EH (cell line): ENCODE measurements around the gene GARNL3.

Experiments
- DNase-seq: peaks from one replicate; pipeline ENCODE4 v3.0.0-alpha.2; 2015; ENCODE audit warnings: low read depth

The GARNL3 gene, protein sequence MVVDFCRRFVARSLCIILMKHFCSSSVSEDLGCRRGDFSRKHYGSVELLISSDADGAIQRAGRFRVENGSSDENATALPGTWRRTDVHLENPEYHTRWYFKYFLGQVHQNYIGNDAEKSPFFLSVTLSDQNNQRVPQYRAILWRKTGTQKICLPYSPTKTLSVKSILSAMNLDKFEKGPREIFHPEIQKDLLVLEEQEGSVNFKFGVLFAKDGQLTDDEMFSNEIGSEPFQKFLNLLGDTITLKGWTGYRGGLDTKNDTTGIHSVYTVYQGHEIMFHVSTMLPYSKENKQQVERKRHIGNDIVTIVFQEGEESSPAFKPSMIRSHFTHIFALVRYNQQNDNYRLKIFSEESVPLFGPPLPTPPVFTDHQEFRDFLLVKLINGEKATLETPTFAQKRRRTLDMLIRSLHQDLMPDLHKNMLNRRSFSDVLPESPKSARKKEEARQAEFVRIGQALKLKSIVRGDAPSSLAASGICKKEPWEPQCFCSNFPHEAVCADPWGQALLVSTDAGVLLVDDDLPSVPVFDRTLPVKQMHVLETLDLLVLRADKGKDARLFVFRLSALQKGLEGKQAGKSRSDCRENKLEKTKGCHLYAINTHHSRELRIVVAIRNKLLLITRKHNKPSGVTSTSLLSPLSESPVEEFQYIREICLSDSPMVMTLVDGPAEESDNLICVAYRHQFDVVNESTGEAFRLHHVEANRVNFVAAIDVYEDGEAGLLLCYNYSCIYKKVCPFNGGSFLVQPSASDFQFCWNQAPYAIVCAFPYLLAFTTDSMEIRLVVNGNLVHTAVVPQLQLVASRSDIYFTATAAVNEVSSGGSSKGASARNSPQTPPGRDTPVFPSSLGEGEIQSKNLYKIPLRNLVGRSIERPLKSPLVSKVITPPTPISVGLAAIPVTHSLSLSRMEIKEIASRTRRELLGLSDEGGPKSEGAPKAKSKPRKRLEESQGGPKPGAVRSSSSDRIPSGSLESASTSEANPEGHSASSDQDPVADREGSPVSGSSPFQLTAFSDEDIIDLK

GRCh38 chr9:127264462-127265219, at the start of gene GARNL3:
Gene GARNL3, plus strand, starts transcription at chr9:127264774. Its CDS starts 104 bp downstream, at chr9:127264878.
- no peak for DNase-seq

- no peak for DNase-seq
These were observed 49.0 kb upstream of the GARNL3 start for GRCh38 chr9:127215268-127216209.

DNA sequence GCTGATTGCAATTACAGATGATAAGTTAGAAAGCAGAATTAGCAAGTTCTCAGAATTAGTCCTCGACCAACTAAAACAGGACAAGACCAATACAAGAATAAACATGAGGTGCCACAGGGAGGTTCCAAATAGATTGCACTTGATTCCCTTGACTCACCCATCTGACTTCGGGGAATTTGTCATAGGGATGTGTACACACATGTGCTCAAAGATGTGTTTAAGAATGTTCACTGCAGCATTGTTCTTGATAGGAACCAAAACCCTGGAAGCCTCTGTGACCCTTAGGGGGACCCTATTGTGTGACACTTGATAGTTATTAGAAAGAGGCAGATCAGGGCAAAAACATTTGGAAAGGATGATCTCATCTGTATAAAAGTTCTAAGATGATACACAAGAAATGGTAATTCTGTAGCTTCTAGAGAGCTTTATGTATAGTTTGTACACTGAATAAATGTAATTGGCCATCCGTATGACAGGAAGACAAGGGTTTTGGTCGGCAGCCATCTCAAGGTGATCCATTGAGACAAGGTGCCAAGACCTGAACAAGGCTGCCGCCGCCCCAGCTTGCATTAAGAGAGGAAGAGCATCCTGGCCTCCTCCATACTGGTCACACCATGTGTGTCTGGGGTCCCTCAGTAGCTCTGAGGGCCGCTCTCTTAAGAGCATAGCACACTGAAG, 48.2 kb upstream of the GARNL3 start:
- no peak for DNase-seq

DNA sequence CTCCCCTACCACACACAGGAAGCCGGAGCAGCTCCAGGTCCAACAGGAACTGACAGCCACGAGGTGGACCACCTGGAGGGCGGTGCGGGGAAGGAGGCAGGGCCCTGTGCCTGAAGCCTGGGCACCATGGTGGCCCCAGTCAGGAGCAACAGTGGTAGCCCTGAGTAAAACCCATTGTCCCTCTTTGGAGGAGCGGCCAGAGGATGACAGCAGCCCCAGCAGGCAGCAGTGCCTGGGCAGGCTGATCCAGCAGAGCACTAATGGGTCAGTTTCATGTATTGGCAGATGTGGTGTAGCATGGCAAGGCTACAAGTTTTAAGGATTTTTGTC, 47.7 kb upstream of the GARNL3 start:
- no peak for DNase-seq

- DNase-seq = no peak
These were observed 45.8 kb upstream of the GARNL3 start for GRCh38 chr9:127218818-127219217.

- no peak for DNase-seq
These were observed 45.1 kb upstream of the GARNL3 start for GRCh38 chr9:127219520-127219919.

- DNase-seq = no peak
These were observed 42.9 kb upstream of the GARNL3 start for GRCh38 chr9:127221695-127222094.

- no peak for DNase-seq
These were observed 42.0 kb upstream of the GARNL3 start for GRCh38 chr9:127222388-127223095.

DNA sequence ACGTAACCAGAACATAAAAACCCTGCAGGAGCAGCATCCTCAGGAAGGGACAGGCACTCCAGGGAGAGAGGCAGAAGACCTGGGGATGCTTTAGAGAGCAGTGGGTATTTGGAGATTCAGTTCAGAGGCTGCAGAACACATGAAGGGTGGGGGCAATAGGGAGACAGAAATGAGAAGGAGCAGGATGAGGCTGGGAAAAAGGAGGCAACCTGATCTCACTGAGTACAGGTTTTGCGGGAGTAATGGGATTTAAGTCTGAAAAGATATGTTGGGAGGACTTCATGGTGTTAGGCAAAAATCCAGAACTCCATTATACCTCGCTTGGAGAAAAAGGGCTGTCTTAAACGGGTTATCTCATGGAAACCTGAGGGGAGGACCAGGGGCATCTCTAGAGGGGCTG, 41.3 kb upstream of the GARNL3 start:
- DNase-seq = no peak

DNA sequence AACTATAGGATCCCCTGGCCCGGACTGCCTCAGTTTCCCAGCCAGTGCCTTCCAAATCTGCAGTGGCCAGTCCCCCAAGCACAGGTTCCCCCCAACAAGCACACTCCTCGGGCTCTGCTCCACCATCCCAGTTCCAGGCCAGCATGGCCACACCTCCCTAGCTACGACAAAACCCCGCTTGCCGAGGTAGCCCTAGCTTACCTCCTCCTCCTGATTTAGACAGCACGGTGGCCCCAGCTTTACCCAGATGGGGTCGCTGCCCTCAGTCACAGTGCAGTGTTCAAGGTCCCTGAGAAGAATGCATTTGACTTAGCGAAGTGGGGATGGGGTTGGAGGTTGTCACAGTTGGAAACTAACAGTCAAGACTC, 40.8 kb upstream of the GARNL3 start:
- DNase-seq = no peak

- peak; percentile 89 for DNase-seq
These were observed 40.2 kb upstream of the GARNL3 start for GRCh38 chr9:127224178-127224882.

DNA sequence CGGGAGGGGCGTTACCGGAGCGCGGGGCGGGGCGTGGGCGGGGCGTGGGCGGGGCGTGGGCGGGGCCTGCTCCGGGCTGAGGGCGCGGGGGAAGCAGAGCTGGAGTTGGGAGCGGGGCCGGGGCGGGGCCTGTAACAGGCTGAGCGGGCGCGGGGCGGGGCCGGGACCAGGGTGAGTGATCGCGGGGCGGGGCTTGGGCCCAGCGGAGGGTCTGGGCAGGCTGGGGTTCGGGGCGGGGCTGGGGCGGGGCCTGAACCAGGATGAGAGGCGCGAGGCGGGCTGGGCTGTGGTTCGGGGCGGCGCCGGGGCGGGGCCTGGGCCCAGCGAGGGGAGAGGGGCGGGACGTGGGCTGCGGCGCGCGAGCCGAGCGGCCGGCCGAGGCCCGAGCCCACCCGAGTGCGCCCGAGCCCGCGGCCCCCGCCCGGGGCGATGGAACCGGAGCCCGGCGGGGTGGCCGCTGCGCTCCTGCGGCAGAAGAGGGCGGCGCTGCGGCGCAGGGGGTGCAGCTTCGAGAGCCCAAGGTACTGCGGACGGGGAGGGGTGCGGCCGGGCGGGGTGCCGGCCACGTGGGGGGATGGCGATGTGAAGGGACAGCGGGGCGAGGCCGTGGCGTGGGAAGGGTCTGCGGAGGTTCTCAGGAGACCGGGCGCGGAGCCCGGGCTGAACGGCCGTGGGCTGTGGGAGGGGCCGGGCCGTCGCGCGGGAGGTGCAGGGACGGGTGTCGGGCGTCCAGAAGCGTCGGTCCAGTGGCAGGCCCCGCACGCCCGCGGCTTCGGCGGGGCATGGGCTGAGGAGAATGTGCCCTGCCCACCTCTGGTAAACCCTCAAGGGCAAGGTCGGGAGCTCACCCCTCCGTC, 39.5 kb upstream of the GARNL3 start:
- peak; percentile 91 for DNase-seq

- DNase-seq = no peak
These were observed 38.6 kb upstream of the GARNL3 start for GRCh38 chr9:127225801-127226625.

- DNase-seq = no peak
These were observed 34.7 kb upstream of the GARNL3 start for GRCh38 chr9:127229691-127230417.

DNA sequence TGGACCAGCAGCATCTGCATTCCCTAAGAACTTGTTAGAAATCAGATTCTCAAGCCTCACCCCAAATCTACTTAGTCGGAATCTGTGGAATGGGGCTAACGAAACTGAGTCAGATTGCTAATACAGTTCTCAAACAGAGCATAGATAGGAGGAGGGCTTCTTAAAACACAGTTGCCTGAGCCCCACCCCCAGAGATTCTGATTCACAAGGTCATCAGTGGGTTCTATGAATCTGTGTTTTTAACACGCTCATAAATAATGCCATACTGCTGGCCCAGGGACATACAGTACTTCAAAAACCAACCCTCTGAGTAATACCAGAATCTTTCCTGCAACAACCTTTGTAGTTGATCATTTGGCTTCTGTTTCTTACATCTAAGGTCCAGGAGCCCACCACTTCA, 32.9 kb upstream of the GARNL3 start:
- DNase-seq = no peak

DNA sequence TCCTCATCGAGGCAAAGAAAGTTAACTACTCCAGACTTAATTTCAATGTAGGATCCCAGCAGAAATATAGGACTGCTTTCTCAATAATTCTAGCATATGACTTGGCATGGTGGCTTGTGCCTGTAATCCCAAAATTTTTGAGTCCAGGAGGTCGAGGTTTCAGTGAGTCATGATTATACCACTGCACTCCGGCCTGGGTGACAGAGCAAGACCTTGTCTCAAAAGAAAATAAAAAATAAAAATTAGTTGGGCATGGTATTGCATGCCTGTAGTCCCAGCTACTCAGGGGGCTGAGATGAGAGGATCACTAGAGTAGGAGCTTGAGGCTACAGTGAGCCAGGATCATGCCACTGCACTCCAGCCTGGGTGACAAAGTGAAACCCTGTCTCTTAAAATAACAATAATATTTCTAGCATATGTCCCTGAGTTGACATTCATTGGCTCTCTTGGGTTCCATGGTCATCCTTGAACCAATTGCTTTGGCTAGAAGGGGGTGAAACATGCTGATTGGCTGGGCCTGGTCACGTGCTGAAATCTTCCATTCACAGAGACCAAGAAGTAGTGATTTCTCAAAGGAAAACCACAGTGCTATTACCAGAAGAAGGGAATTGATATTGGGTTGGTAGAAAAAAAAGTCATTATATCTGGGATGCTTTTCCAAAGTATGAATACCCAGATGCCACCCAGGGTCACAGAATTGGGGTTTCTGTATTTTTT, 31.6 kb upstream of the GARNL3 start:
- no peak for DNase-seq
